Stimulated activated effector memory CD8-positive, alpha-beta T cell treated with anti-CD3 and anti-CD28 coated beads, Interleukin-12 subunit alpha, Interleukin-12 subunit beta, amount 100 ng/mL, for 72 hours (primary cell): ENCODE measurements around the gene DAGLB.

Experiments
- ATAC-seq: fragments of 150-1000 bp; cut with Tn5 transposase; 2 replicates; pipeline ENCODE4 v1.10.0; 2021
- DNase-seq, 2 donors: peaks; one replicate each; pipeline ENCODE4 v3.0.0; 2021 to 2022; ENCODE audit warnings: low spot score in 2 of 2
- H3K27ac Mint-ChIP-seq: one replicate; pipeline ENCODE4 v1.8.0; 2022; ENCODE audit warnings: mild to moderate bottlenecking, mixed read lengths
- H3K36me3 Mint-ChIP-seq: one replicate; pipeline ENCODE4 v1.8.0; 2022; ENCODE audit warnings: mild to moderate bottlenecking, mixed read lengths
- H3K4me1 Mint-ChIP-seq: one replicate; pipeline ENCODE4 v1.8.0; 2022; ENCODE audit warnings: mixed read lengths
- H3K4me3 Mint-ChIP-seq: one replicate; pipeline ENCODE4 v1.8.0; 2022; ENCODE audit warnings: mild to moderate bottlenecking, mixed read lengths
- H3K9me3 Mint-ChIP-seq: one replicate; pipeline ENCODE4 v1.8.0; 2022; ENCODE audit warnings: mixed read lengths

Gene DAGLB

GRCh38 chr7:6423942-6424701, 23.6 kb downstream of the DAGLB start:
- no peak overlapping the region for H3K4me3 Mint-ChIP-seq
- DNase-seq (no peak), ATAC-seq (no peak)
- H3K36me3 Mint-ChIP-seq = peaks cover 59% of the 10 kb centered on the region
- no peaks in the 10 kb centered on the region for H3K9me3 Mint-ChIP-seq
- peaks cover 11% of the 10 kb centered on the region for H3K4me1 Mint-ChIP-seq
- H3K27ac Mint-ChIP-seq = peak overlapping the region; percentile 73

GRCh38 chr7:6422926-6423632, 24.7 kb downstream of the DAGLB start:
- Mint-ChIP-seq H3K9me3 (no peaks in the 10 kb centered on the region), H3K27ac (peak overlapping the region; percentile 73), H3K36me3 (peaks cover 49% of the 10 kb centered on the region), H3K4me3 (no peak overlapping the region), H3K4me1 (peaks cover 11% of the 10 kb centered on the region)
- peak; percentile 47 for ATAC-seq
- no peak for DNase-seq

- Mint-ChIP-seq H3K9me3 (no peaks in the 10 kb centered on the region), H3K4me1 (peaks cover 11% of the 10 kb centered on the region), H3K27ac (no peak overlapping the region), H3K4me3 (no peak overlapping the region), H3K36me3 (peaks cover 44% of the 10 kb centered on the region)
- DNase-seq = no peak
- no peak for ATAC-seq
Measured at GRCh38 chr7:6422095-6422494, 25.7 kb downstream of the DAGLB start.

- Mint-ChIP-seq H3K4me3 (no peak overlapping the region), H3K9me3 (no peaks in the 10 kb centered on the region), H3K36me3 (peaks cover 44% of the 10 kb centered on the region), H3K27ac (no peak overlapping the region), H3K4me1 (peaks cover 11% of the 10 kb centered on the region)
- ATAC-seq = no peak
- DNase-seq = no peak
Measured at GRCh38 chr7:6420680-6421079, 27.1 kb downstream of the DAGLB start.

- Mint-ChIP-seq H3K36me3 (peaks cover 47% of the 10 kb centered on the region), H3K9me3 (no peaks in the 10 kb centered on the region), H3K4me3 (no peak overlapping the region), H3K27ac (no peak overlapping the region), H3K4me1 (peaks cover 11% of the 10 kb centered on the region)
- no peak for ATAC-seq
- no peak for DNase-seq
Measured at GRCh38 chr7:6419310-6419773, 28.4 kb downstream of the DAGLB start.

GRCh38 chr7:6417408-6417807, 30.3 kb downstream of the DAGLB start:
- DNase-seq (no peak), ATAC-seq (no peak)
- Mint-ChIP-seq H3K36me3 (peaks cover 60% of the 10 kb centered on the region), H3K27ac (no peak overlapping the region), H3K9me3 (no peaks in the 10 kb centered on the region), H3K4me1 (no peaks in the 10 kb centered on the region), H3K4me3 (no peak overlapping the region)

GRCh38 chr7:6416516-6417145, 31.1 kb downstream of the DAGLB start:
- Mint-ChIP-seq H3K4me3 (no peak overlapping the region), H3K36me3 (peaks cover 68% of the 10 kb centered on the region), H3K9me3 (no peaks in the 10 kb centered on the region), H3K4me1 (no peaks in the 10 kb centered on the region), H3K27ac (no peak overlapping the region)
- ATAC-seq (no peak), DNase-seq (no peak)

- ATAC-seq (no peak), DNase-seq (no peak)
- Mint-ChIP-seq H3K27ac (no peak overlapping the region), H3K4me3 (no peak overlapping the region), H3K4me1 (no peaks in the 10 kb centered on the region), H3K36me3 (peaks cover 89% of the 10 kb centered on the region), H3K9me3 (no peaks in the 10 kb centered on the region)
Measured at GRCh38 chr7:6413637-6414036, 34.1 kb downstream of the DAGLB start.

- Mint-ChIP-seq H3K4me1 (no peaks in the 10 kb centered on the region), H3K27ac (peak overlapping the region; percentile 10), H3K4me3 (no peak overlapping the region), H3K9me3 (no peaks in the 10 kb centered on the region), H3K36me3 (peaks cover 100% of the 10 kb centered on the region)
- ATAC-seq (no peak), DNase-seq (no peak)
Measured at GRCh38 chr7:6409944-6410693, 37.6 kb downstream of the DAGLB start.

GRCh38 chr7:6409091-6409490, 38.7 kb downstream of the DAGLB start:
- Mint-ChIP-seq H3K36me3 (peaks cover 100% of the 10 kb centered on the region), H3K27ac (peak overlapping the region; percentile 10)

GRCh38 chr7:6407434-6407833, 40.3 kb downstream of the DAGLB start:
- Mint-ChIP-seq H3K36me3 (peaks cover 100% of the 10 kb centered on the region), H3K4me1 (no peaks in the 10 kb centered on the region), H3K27ac (peak overlapping the region; percentile 17), H3K4me3 (no peak overlapping the region), H3K9me3 (no peaks in the 10 kb centered on the region)
- DNase-seq (no peak), ATAC-seq (no peak)

More at GRCh38 chr7:6409091-6409490, 38.7 kb downstream of the DAGLB start:
- no peaks in the 10 kb centered on the region for H3K9me3 Mint-ChIP-seq
- no peak overlapping the region for H3K4me3 Mint-ChIP-seq
- ATAC-seq (no peak), DNase-seq (no peak)
- H3K4me1 Mint-ChIP-seq = no peaks in the 10 kb centered on the region

GRCh38 chr7:6406121-6406520, 41.6 kb downstream of the DAGLB start:
- ATAC-seq = no peak
- peak overlapping the region; percentile 23 for H3K27ac Mint-ChIP-seq
- H3K4me1 Mint-ChIP-seq = no peaks in the 10 kb centered on the region
- DNase-seq = no peak
- H3K36me3 Mint-ChIP-seq = peaks cover 100% of the 10 kb centered on the region
- H3K9me3 Mint-ChIP-seq = no peaks in the 10 kb centered on the region
- no peak overlapping the region for H3K4me3 Mint-ChIP-seq

- Mint-ChIP-seq H3K4me3 (no peak overlapping the region), H3K27ac (no peak overlapping the region), H3K36me3 (peaks cover 100% of the 10 kb centered on the region), H3K4me1 (no peaks in the 10 kb centered on the region), H3K9me3 (no peaks in the 10 kb centered on the region)
- DNase-seq (no peak), ATAC-seq (no peak)
Measured at GRCh38 chr7:6403907-6404306, 43.8 kb downstream of the DAGLB start.

GRCh38 chr7:6402741-6403140, 45.0 kb downstream of the DAGLB start:
- DNase-seq = no peak
- ATAC-seq = no peak
- no peak overlapping the region for H3K27ac Mint-ChIP-seq
- H3K4me3 Mint-ChIP-seq = no peak overlapping the region
- H3K9me3 Mint-ChIP-seq = no peaks in the 10 kb centered on the region
- H3K36me3 Mint-ChIP-seq = peaks cover 94% of the 10 kb centered on the region
- H3K4me1 Mint-ChIP-seq = no peaks in the 10 kb centered on the region

GRCh38 chr7:6402041-6402440, 45.7 kb downstream of the DAGLB start:
- Mint-ChIP-seq H3K4me1 (no peaks in the 10 kb centered on the region), H3K27ac (no peak overlapping the region), H3K4me3 (no peak overlapping the region), H3K9me3 (no peaks in the 10 kb centered on the region), H3K36me3 (peaks cover 87% of the 10 kb centered on the region)
- ATAC-seq = no peak
- no peak for DNase-seq
